NCI-H2227 (cell line): ENCODE data around the gene TDRD6.
"Not testable (repeated sequence)": the region's sequence is repeated elsewhere in the genome, so short reads cannot be mapped to it uniquely, and the experiment has no call there.

ENCODE experiments used
- DNase-seq: peaks from one replicate; lab custom pipeline; 2025; ENCODE audit not compliant: unreplicated experiment; lab: John Stamatoyannopoulos, UW

The TDRD6 gene

GRCh38 chr6:46736906-46737305 lies 49.2 kb downstream of the TDRD6 start:
- DNase-seq = no peak

DNA sequence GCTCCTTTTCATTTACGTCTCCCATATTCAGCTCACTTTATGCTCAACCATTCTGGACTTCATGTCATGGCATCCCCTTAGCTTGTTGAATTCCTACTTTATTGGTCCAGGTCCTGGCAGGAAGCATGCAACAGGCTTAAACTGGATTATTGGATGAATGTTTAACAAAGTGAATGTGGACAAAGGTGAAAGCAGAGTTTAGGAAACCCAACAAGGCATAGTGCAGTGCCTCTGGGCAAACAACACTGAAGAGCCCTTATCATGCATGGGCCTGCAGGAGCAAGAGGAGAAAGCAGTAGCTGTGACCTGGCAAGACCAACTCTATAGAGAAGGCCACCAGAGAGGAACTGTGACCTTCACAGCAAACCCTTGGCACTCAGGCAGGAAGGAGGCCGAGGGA lies 53.8 kb downstream of the TDRD6 start:
- DNase-seq = no peak

GRCh38 chr6:46741910-46742309 lies 54.2 kb downstream of the TDRD6 start:
- no peak for DNase-seq

- no peak for DNase-seq
These were observed 55.9 kb downstream of the TDRD6 start for GRCh38 chr6:46743425-46744158.

DNA sequence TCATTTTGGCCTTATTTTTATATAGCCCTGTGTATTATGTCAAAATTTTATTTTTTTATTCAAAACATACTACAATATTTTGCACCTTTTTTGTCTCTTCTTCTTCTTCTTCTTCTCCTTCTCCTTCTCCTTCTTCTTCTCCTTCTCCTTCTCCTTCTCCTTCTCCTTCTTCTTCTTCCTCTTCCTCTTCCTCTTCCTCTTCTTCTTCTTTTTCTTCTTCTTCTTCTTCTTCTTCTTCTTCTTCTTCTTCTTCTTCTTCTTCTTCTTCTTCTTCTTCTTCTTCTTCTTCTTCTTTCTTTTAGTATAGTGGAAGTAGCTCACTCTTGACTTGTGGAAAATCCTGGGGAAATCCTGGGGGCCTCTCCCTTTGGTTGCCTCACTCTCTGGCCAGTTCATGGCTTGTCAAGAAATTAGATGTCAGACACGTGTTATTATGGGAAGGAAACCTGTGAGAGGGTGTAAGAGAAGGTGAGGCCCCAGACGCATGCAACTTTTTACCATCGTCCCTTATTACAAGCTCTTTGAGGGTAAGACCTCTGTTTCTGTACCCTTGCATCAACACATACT lies 56.6 kb downstream of the TDRD6 start:
- not testable (repeated sequence) for DNase-seq

DNA sequence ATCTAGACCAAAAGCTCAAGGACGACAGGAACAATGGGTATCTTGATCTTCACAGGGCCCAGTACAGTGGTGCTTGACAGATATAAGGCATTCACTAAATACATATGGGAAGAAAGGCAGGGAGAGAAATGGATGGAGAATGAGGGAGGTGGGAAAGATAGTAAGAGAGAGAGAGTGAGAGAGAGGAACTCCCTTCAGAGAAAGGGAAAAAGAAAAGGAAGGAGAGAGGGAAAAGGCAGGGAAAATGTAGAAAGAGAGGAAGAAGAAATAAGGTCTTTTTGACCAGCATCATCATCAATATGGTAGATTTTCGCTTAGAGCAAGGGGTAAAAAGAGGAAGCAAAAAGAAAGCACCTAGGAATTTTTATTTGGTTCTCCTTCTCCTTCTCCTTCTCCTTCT lies 58.3 kb downstream of the TDRD6 start:
- DNase-seq = no peak

DNA sequence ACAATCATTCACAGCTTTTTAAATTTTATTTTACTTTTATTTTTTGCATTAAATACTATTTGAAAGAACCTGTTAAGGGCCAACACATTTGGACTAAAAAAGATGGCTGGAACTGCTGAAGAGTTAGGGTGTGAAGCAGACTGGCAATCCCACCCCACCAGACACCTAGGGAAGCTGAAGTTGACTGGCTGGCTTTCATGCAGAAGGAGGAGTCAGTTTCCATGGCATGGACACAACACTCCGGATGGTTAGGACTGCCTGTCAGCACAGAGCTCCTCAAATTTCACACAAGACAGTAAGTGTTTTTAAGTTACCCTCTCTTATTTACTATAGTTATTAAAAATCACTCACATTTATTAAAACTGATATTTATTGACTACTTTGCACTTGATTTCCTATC lies 59.0 kb downstream of the TDRD6 start, which contains the start of gene ANKRD66:
TSS of gene ANKRD66 (plus strand) at position 238 of the 400 bp plus-strand sequence. CDS start 5,016 bp downstream, outside the sequence.
- no peak for DNase-seq

GRCh38 chr6:46748940-46749503 lies 61.3 kb downstream of the TDRD6 start:
- DNase-seq = no peak

DNA sequence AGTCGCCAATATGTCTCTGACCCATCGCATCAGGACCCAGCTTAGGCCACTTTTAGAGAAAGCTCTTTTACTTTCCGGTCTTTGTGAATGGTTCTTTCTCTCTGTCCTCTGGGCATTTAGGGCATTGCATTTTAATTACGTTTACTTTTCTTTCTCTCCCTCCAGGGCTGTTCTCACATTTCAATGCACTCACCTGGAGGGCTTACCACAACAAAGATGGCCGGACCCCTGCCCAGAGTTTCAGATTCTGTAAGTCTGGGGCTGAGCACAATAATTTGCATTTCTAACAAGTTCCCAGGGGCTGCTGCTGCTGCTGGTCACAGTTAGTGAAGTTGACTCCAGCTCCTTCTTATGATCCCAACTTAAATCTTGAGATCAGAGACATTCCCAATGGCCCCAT lies 62.0 kb downstream of the TDRD6 start:
- no peak for DNase-seq

DNA sequence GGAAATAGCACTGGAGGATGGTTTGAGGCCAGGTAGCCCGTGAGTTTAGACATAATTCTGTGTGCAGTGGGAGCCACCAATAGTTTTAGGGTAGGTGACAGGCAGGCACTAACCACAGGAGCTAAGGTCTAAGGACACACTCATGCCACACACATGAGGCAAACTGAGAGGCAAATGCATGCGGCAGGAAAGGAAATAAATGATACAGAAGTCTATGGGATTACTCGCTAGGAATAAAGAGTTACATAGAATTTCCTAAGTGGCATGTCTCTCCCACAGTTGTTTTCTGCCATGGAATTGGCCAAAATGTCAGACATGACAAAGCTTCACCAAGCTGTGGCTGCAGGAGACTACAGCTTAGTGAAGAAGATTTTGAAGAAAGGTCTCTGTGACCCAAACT lies 64.0 kb downstream of the TDRD6 start:
- no peak for DNase-seq
